Measurements from ENCODE around the gene PFDN6. TPM values are rescaled to one million over a fixed set of nuclear protein-coding genes. Genes with fewer than 3 reads are reported as not detected.

PFDN6 gene
- total and polyA plus RNA-seq, 2 of the 13 experiments (the other 11 are each of a cell fraction or from before 2014, with no cell fraction given), result 75.5 to 87.0 TPM

DNA sequence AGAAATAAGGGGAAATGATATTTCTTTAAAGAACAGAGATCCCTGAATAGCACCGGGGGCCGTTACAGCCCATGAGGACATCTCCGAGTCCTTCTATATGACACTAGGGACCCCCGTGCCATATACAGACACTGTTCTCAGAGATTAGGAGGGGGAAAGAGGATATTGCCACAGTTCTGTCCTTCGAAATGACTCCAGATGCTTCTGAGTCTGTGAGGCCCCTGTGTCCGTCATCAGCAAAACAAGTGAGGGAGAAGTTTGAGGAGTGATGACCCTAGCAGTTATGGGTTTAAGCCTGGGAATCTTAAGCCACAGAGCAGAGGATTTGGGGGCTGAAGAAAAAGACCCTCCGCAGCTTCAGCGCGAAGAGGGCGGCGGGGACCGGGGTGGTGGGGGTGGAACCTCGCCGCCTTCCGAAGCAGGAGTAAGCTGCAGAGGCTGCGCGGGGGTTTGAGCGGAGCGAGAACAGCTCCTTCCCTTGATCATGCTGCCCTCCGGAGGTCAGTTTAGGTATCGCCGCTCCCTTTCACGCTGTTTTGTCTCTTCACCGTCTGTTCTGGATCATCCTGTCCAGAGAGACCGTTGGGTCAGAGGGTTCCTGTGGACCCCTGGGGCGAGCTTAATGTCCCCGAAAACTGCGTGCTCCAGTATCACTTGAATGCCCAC is 41.3 kb upstream of the PFDN6 start (continued):
- 0 out of 2 replicates have a peak, but pooled peaks have one; percentile 3 for TF ChIP-seq NFATC3 (CRISPR knock-in tag; IDR thresholded peaks at IDR 0.05)
- no peak for TF ChIP-seq ZNF7 (CRISPR knock-in tag; IDR thresholded peaks at IDR 0.05)
- no peak for TF ChIP-seq ZNF616 (CRISPR knock-in tag; IDR thresholded peaks at IDR 0.05; ENCODE audit: low read depth)
- 0 out of 2 replicates have a peak, but pooled peaks have one; percentile 46 for TF ChIP-seq KLF6 (CRISPR knock-in tag; IDR thresholded peaks at IDR 0.05)
- TF ChIP-seq, protein P1, sequence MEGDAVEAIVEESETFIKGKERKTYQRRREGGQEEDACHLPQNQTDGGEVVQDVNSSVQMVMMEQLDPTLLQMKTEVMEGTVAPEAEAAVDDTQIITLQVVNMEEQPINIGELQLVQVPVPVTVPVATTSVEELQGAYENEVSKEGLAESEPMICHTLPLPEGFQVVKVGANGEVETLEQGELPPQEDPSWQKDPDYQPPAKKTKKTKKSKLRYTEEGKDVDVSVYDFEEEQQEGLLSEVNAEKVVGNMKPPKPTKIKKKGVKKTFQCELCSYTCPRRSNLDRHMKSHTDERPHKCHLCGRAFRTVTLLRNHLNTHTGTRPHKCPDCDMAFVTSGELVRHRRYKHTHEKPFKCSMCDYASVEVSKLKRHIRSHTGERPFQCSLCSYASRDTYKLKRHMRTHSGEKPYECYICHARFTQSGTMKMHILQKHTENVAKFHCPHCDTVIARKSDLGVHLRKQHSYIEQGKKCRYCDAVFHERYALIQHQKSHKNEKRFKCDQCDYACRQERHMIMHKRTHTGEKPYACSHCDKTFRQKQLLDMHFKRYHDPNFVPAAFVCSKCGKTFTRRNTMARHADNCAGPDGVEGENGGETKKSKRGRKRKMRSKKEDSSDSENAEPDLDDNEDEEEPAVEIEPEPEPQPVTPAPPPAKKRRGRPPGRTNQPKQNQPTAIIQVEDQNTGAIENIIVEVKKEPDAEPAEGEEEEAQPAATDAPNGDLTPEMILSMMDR (CRISPR knock-in tag; IDR thresholded peaks at IDR 0.05), result peak; percentile 97
- TF ChIP-seq, protein P2, sequence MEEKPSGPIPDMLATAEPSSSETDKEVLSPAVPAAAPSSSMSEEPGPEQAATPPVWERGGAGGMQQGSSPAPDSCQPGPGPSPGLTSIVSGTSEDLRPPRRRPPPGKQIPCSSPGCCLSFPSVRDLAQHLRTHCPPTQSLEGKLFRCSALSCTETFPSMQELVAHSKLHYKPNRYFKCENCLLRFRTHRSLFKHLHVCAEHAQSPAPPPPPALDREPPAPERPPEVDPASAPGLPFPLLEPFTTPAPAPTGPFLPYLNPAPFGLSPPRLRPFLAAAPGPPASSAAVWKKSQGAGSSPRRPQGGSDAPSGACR (CRISPR knock-in tag; IDR thresholded peaks at IDR 0.05), result 0 out of 2 replicates have a peak, but pooled peaks have one; percentile 12
- peak; percentile 48; the same call in 1 of the 2 replicates for TF ChIP-seq ZNF124 (CRISPR knock-in tag; IDR thresholded peaks at IDR 0.05)
- TF ChIP-seq, protein P3, sequence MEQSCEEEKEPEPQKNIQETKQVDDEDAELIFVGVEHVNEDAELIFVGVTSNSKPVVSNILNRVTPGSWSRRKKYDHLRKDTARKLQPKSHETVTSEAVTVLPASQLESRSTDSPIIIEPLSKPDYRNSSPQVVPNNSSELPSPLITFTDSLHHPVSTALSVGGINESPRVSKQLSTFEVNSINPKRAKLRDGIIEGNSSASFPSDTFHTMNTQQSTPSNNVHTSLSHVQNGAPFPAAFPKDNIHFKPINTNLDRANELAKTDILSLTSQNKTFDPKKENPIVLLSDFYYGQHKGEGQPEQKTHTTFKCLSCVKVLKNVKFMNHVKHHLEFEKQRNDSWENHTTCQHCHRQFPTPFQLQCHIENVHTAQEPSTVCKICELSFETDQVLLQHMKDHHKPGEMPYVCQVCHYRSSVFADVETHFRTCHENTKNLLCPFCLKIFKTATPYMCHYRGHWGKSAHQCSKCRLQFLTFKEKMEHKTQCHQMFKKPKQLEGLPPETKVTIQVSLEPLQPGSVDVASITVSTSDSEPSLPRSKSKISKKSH (CRISPR knock-in tag; IDR thresholded peaks at IDR 0.05; ENCODE audit: borderline replicate concordance), result 0 out of 2 replicates have a peak, but pooled peaks have one; percentile 6
- 0 out of 2 replicates have a peak, but pooled peaks have one; percentile 33 for TF ChIP-seq ZFP36L2 (CRISPR knock-in tag; IDR thresholded peaks at IDR 0.05)
- peak in 1 of 2 experiments; percentile 40; a peak in 1 of 4 replicates for TF ChIP-seq KLF16 (CRISPR knock-in tag; IDR thresholded peaks at IDR 0.05)
- TF ChIP-seq RAD21 (CRISPR knock-in tag; IDR thresholded peaks at IDR 0.05), result peak; percentile 95
- TF ChIP-seq, protein P4, sequence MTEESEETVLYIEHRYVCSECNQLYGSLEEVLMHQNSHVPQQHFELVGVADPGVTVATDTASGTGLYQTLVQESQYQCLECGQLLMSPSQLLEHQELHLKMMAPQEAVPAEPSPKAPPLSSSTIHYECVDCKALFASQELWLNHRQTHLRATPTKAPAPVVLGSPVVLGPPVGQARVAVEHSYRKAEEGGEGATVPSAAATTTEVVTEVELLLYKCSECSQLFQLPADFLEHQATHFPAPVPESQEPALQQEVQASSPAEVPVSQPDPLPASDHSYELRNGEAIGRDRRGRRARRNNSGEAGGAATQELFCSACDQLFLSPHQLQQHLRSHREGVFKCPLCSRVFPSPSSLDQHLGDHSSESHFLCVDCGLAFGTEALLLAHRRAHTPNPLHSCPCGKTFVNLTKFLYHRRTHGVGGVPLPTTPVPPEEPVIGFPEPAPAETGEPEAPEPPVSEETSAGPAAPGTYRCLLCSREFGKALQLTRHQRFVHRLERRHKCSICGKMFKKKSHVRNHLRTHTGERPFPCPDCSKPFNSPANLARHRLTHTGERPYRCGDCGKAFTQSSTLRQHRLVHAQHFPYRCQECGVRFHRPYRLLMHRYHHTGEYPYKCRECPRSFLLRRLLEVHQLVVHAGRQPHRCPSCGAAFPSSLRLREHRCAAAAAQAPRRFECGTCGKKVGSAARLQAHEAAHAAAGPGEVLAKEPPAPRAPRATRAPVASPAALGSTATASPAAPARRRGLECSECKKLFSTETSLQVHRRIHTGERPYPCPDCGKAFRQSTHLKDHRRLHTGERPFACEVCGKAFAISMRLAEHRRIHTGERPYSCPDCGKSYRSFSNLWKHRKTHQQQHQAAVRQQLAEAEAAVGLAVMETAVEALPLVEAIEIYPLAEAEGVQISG (CRISPR knock-in tag; IDR thresholded peaks at IDR 0.05), result peak; percentile 67; the same call in 1 of the 2 replicates
- TF ChIP-seq CCDC6 (CRISPR knock-in tag; IDR thresholded peaks at IDR 0.05), result 0 out of 2 replicates have a peak, but pooled peaks have one; percentile 6
- TF ChIP-seq, protein P5, sequence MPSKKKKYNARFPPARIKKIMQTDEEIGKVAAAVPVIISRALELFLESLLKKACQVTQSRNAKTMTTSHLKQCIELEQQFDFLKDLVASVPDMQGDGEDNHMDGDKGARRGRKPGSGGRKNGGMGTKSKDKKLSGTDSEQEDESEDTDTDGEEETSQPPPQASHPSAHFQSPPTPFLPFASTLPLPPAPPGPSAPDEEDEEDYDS (CRISPR knock-in tag; IDR thresholded peaks at IDR 0.05), result peak; percentile 62; the same call in 1 of the 2 replicates
- TF ChIP-seq ZNF335 (CRISPR knock-in tag; IDR thresholded peaks at IDR 0.05), result 0 out of 2 replicates have a peak, but pooled peaks have one; percentile 47
- TF ChIP-seq, protein P6, sequence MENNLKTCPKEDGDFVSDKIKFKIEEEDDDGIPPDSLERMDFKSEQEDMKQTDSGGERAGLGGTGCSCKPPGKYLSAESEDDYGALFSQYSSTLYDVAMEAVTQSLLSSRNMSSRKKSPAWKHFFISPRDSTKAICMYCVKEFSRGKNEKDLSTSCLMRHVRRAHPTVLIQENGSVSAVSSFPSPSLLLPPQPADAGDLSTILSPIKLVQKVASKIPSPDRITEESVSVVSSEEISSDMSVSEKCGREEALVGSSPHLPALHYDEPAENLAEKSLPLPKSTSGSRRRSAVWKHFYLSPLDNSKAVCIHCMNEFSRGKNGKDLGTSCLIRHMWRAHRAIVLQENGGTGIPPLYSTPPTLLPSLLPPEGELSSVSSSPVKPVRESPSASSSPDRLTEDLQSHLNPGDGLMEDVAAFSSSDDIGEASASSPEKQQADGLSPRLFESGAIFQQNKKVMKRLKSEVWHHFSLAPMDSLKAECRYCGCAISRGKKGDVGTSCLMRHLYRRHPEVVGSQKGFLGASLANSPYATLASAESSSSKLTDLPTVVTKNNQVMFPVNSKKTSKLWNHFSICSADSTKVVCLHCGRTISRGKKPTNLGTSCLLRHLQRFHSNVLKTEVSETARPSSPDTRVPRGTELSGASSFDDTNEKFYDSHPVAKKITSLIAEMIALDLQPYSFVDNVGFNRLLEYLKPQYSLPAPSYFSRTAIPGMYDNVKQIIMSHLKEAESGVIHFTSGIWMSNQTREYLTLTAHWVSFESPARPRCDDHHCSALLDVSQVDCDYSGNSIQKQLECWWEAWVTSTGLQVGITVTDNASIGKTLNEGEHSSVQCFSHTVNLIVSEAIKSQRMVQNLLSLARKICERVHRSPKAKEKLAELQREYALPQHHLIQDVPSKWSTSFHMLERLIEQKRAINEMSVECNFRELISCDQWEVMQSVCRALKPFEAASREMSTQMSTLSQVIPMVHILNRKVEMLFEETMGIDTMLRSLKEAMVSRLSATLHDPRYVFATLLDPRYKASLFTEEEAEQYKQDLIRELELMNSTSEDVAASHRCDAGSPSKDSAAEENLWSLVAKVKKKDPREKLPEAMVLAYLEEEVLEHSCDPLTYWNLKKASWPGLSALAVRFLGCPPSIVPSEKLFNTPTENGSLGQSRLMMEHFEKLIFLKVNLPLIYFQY (CRISPR knock-in tag; IDR thresholded peaks at IDR 0.05; ENCODE audit: borderline replicate concordance), result 0 out of 2 replicates have a peak, but pooled peaks have one; percentile 20
- peak; percentile 59; the same call in 1 of the 2 replicates for TF ChIP-seq ERF (CRISPR knock-in tag; IDR thresholded peaks at IDR 0.05)
